ENCODE results near the gene PAIP2.

- TF ChIP-seq CTCF (conservative IDR thresholded peaks at IDR 0.05; ENCODE audit: low read depth, low read length) (no peak), EZH2 (IDR thresholded peaks at IDR 0.05; ENCODE audit: borderline replicate concordance, low read depth, low read length, poor library complexity, severe bottlenecking) (no peak)
These were observed 61.7 kb downstream of the PAIP2 start for GRCh38 chr5:139403418-139403786.

All from A673 (cell line).